ENCODE results near the gene INTS4. TPM values are rescaled to one million over a fixed set of nuclear protein-coding genes. Genes with fewer than 3 reads are reported as not detected.

The INTS4 gene
- polyA plus RNA-seq, 3 donors = 23.5 to 41.7 (median 29.0) TPM

DNA sequence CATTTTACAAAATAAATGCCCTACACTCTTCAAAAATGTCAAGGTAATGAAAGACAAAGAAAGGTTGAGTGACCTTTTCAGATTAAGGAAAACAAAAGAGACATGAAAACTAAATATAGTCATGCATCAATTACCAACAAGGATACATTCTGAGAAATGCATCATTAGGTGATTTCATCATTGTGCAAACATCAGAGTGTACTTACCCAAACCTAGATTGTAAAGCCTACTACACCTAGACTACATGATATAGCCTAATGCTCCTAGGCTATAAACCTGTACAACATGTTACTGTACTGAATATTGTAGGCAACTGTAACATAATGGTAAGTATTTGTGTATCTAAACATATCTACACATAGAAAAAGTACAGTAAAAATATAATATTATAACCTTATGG lies 26.7 kb downstream of the INTS4 start:
- Mint-ChIP-seq H3K27ac (no peak overlapping the region), H3K27me3 (ENCODE audit: low read depth in 3 of 3) (peaks cover 0 to 3% (median 1%) of the 10 kb centered on the region in 3 donors), H3K9me3 (peaks cover 0 to 1% (median 0%) of the 10 kb centered on the region in 7 donors), H3K4me3 (no peak overlapping the region), H3K4me1 (no peaks in the 10 kb centered on the region), H3K36me3 (peaks cover 45 to 48% of the 10 kb centered on the region in 2 donors)
- no peak overlapping the region for H3K9ac ChIP-seq (ENCODE audit: insufficient read depth, low read length, poor library complexity, severe bottlenecking)
- TF ChIP-seq CTCF (IDR thresholded peaks at IDR 0.05) = no peak
- no peak overlapping the region for H3K4me2 ChIP-seq (replicated peaks; ENCODE audit: extremely low read depth, low read length, poor library complexity, severe bottlenecking)
- intact Hi-C loops (cut with micrococcal nuclease) = no loop called here
- no peak for DNase-seq
- H3K9me3 ChIP-seq (replicated peaks in 1 of 2; ENCODE audit: control insufficient read depth in 1 of 2, insufficient read depth in 1 of 2, low read length in 2 of 2) = no peaks in the 10 kb centered on the region
- no peaks in the 10 kb centered on the region for H3K79me2 ChIP-seq (ENCODE audit: insufficient read depth, low read length)
- no peaks in the 10 kb centered on the region for H3K27me3 ChIP-seq (ENCODE audit: control insufficient read depth in 2 of 2, insufficient read depth in 2 of 2, low read length in 2 of 2)
- H2AFZ ChIP-seq (ENCODE audit: insufficient read depth, low read depth, low read length, poor library complexity, severe bottlenecking) = no peak overlapping the region
- H4K20me1 ChIP-seq (ENCODE audit: insufficient read depth, low read length) = no peaks in the 10 kb centered on the region
- H3K27ac ChIP-seq (ENCODE audit: low read depth in 1 of 2, low read length in 2 of 2) = no peak overlapping the region
- peaks cover 13 to 42% of the 10 kb centered on the region in 2 donors for H3K36me3 ChIP-seq (replicated peaks in 1 of 2; ENCODE audit: control insufficient read depth in 1 of 2, insufficient read depth in 2 of 2, low read length in 2 of 2)
- H3K4me1 ChIP-seq (ENCODE audit: control insufficient read depth in 1 of 2, insufficient read depth in 2 of 2, low read length in 2 of 2) = no peaks in the 10 kb centered on the region
- no peak overlapping the region for H3K4me3 ChIP-seq (replicated peaks in 1 of 3; ENCODE audit: low read depth in 2 of 3, low read length in 3 of 3)

- no peaks in the 10 kb centered on the region for H3K79me2 ChIP-seq (ENCODE audit: insufficient read depth, low read length)
- WGBS (ENCODE audit: insufficient coverage) = no CpG with 5 or more reads among the region's 2 CpGs
- peaks cover 0 to 1% (median 0%) of the 10 kb centered on the region in 7 donors for H3K9me3 Mint-ChIP-seq
Observed at GRCh38 chr11:77967121-77967520, 27.3 kb downstream of the INTS4 start.

More at GRCh38 chr11:77967121-77967520, 27.3 kb downstream of the INTS4 start:
- intact Hi-C loops (cut with micrococcal nuclease) = no loop called here
- no peaks in the 10 kb centered on the region for H3K4me1 ChIP-seq (ENCODE audit: control insufficient read depth in 1 of 2, insufficient read depth in 2 of 2, low read length in 2 of 2)
- H3K9me3 ChIP-seq (replicated peaks in 1 of 2; ENCODE audit: control insufficient read depth in 1 of 2, insufficient read depth in 1 of 2, low read length in 2 of 2) = no peaks in the 10 kb centered on the region
- H4K20me1 ChIP-seq (ENCODE audit: insufficient read depth, low read length) = no peaks in the 10 kb centered on the region
- Mint-ChIP-seq H3K27me3 (ENCODE audit: low read depth in 3 of 3) (peaks cover 0 to 3% (median 0%) of the 10 kb centered on the region in 3 donors), H3K4me3 (no peak overlapping the region), H3K27ac (no peak overlapping the region), H3K36me3 (peaks cover 44 to 48% of the 10 kb centered on the region in 2 donors), H3K4me1 (no peaks in the 10 kb centered on the region)
- no peak overlapping the region for H3K4me3 ChIP-seq (replicated peaks in 1 of 3; ENCODE audit: low read depth in 2 of 3, low read length in 3 of 3)
- TF ChIP-seq CTCF (IDR thresholded peaks at IDR 0.05) = no peak
- no peaks in the 10 kb centered on the region for H3K27me3 ChIP-seq (ENCODE audit: control insufficient read depth in 2 of 2, insufficient read depth in 2 of 2, low read length in 2 of 2)
- no peak overlapping the region for H3K4me2 ChIP-seq (replicated peaks; ENCODE audit: extremely low read depth, low read length, poor library complexity, severe bottlenecking)
- no peak overlapping the region for H3K9ac ChIP-seq (ENCODE audit: insufficient read depth, low read length, poor library complexity, severe bottlenecking)
- DNase-seq = no peak
- no peak overlapping the region for H2AFZ ChIP-seq (ENCODE audit: insufficient read depth, low read depth, low read length, poor library complexity, severe bottlenecking)
- H3K36me3 ChIP-seq (replicated peaks in 1 of 2; ENCODE audit: control insufficient read depth in 1 of 2, insufficient read depth in 2 of 2, low read length in 2 of 2) = peaks cover 12 to 48% of the 10 kb centered on the region in 2 donors
- H3K27ac ChIP-seq (ENCODE audit: low read depth in 1 of 2, low read length in 2 of 2) = no peak overlapping the region

Data from CD14-positive monocyte (primary cell).